ENCODE data around the gene CDC14B.

The CDC14B gene

GRCh38 chr9:96487029-96487396, 132.6 kb downstream of the CDC14B start:
- Histone ChIP-seq H3K27ac (replicated peaks) (no peak overlapping the region), H3K27me3 (ENCODE audit: insufficient read depth, poor library complexity, severe bottlenecking) (no peaks in the 10 kb centered on the region), H3K4me3 (replicated peaks; ENCODE audit: insufficient read depth, low read length) (no peak overlapping the region)
- no peak for DNase-seq (ENCODE audit: low read depth in 1 of 2, low spot score in 1 of 2)
- TF ChIP-seq SPI1 (IDR thresholded peaks at IDR 0.05; ENCODE audit: borderline replicate concordance, low read depth) = no peak
- no peak for TF ChIP-seq REST (IDR thresholded peaks at IDR 0.05; ENCODE audit: insufficient replicate concordance, low read depth)
- TF ChIP-seq CTCF (IDR thresholded peaks at IDR 0.05; ENCODE audit: insufficient read depth, low read length) = no peak
- no peak for TF ChIP-seq GABPA (IDR thresholded peaks at IDR 0.05; ENCODE audit: low read depth)
- no peak for TF ChIP-seq POLR2AphosphoS5 (IDR thresholded peaks at IDR 0.05; ENCODE audit: low read depth)

GRCh38 chr9:96486386-96487028, 133.1 kb downstream of the CDC14B start:
- Histone ChIP-seq H3K4me3 (replicated peaks; ENCODE audit: insufficient read depth, low read length) (no peak overlapping the region), H3K27ac (replicated peaks) (no peak overlapping the region), H3K27me3 (ENCODE audit: insufficient read depth, poor library complexity, severe bottlenecking) (no peaks in the 10 kb centered on the region)
- TF ChIP-seq POLR2AphosphoS5 (IDR thresholded peaks at IDR 0.05; ENCODE audit: low read depth) (no peak), REST (IDR thresholded peaks at IDR 0.05; ENCODE audit: insufficient replicate concordance, low read depth) (no peak), GABPA (IDR thresholded peaks at IDR 0.05; ENCODE audit: low read depth) (no peak), CTCF (IDR thresholded peaks at IDR 0.05; ENCODE audit: insufficient read depth, low read length) (no peak), SPI1 (IDR thresholded peaks at IDR 0.05; ENCODE audit: borderline replicate concordance, low read depth) (no peak)
- no peak for DNase-seq (ENCODE audit: low read depth in 1 of 2, low spot score in 1 of 2)

GRCh38 chr9:96485280-96485679, 134.4 kb downstream of the CDC14B start:
- Histone ChIP-seq H3K27ac (replicated peaks) (no peak overlapping the region), H3K4me3 (replicated peaks; ENCODE audit: insufficient read depth, low read length) (no peak overlapping the region), H3K27me3 (ENCODE audit: insufficient read depth, poor library complexity, severe bottlenecking) (no peaks in the 10 kb centered on the region)
- no peak for DNase-seq (ENCODE audit: low read depth in 1 of 2, low spot score in 1 of 2)
- no peak for TF ChIP-seq GABPA (IDR thresholded peaks at IDR 0.05; ENCODE audit: low read depth)
- no peak for TF ChIP-seq CTCF (IDR thresholded peaks at IDR 0.05; ENCODE audit: insufficient read depth, low read length)
- no peak for TF ChIP-seq SPI1 (IDR thresholded peaks at IDR 0.05; ENCODE audit: borderline replicate concordance, low read depth)
- no peak for TF ChIP-seq REST (IDR thresholded peaks at IDR 0.05; ENCODE audit: insufficient replicate concordance, low read depth)

Measured in HL-60 (cell line).